Ishikawa (cell line): Measurements from ENCODE around the gene TBC1D5.

Source experiments
- CEBPB ChIP-seq: IDR thresholded peaks from 2 replicates; pipeline ENCODE4 v1.6.1; 2012
- EP300 ChIP-seq: IDR thresholded peaks from 2 replicates; pipeline ENCODE4 v1.6.1; 2012; ENCODE audit warnings: borderline replicate concordance
- RAD21 ChIP-seq: IDR thresholded peaks from 2 replicates; pipeline ENCODE4 v1.6.1; 2012; ENCODE audit warnings: low read depth
- REST ChIP-seq: IDR thresholded peaks from 2 replicates; pipeline ENCODE4 v1.6.1; 2012; ENCODE audit warnings: low read depth, mild to moderate bottlenecking

GRCh38 chr3:17724122-17724521, 18.3 kb downstream of the TBC1D5 start:
- TF ChIP-seq CEBPB (no peak), EP300 (no peak), RAD21 (no peak), REST (no peak)
